GM12878 (cell line): ENCODE measurements around the gene FGGY. TPM values are rescaled to one million over a fixed set of nuclear protein-coding genes. Genes with fewer than 3 reads are reported as not detected.

ENCODE experiments used
- ATAC-seq: fragments of 200-7000 bp; cut with Tn5 transposase; 3 replicates; pipeline ENCODE4 v1.9.1; 2020; ENCODE audit warnings: mild to moderate bottlenecking, moderate library complexity
- BruUV-seq: library from RNA; stranded (reverse); fragments of 400-500 nt; replicated peaks from 2 replicates; lab custom pipeline; 2021; lab: Mats Ljungman, UMichigan
- CTCF ChIA-PET: fragments of 300-600 bp; sonication (Branson Sonifier 250); formaldehyde crosslinking; extraction: SDS; loops from one replicate; lab custom pipeline; 2021; ENCODE audit warnings: inconsistent platforms; lab: Yijun Ruan, JAX
- POLR2A ChIA-PET: fragments of 350-600 bp; formaldehyde crosslinking; extraction: SDS; loops from one replicate; lab custom pipeline; 2021; ENCODE audit warnings: inconsistent platforms; lab: Charles Lee
- RAD21 ChIA-PET: fragments of 300-600 bp; sonication (Branson Sonifier 250); formaldehyde crosslinking; loops from one replicate; lab custom pipeline; 2023; ENCODE audit warnings: antibody characterized with exemption; ENCODE audit not compliant: unreplicated experiment; lab: Charles Lee
- SMC1A ChIA-PET: fragments of 300-600 bp; sonication (Branson Sonifier 250); formaldehyde crosslinking; loops from one replicate; lab custom pipeline; 2023; ENCODE audit not compliant: unreplicated experiment, uncharacterized antibody; lab: Charles Lee
- DNase-seq: peaks from one replicate; pipeline ENCODE4 v3.0.0-alpha.2; 2011; ENCODE audit warnings: low read depth, low spot score
- FAIRE-seq: peaks from 3 replicates; lab custom pipeline; 2011; peaks lifted over from hg19 to GRCh38; lab: Jason Lieb, UNC
- H2AFZ ChIP-seq: 2 replicates; pipeline ENCODE4 v1.6.0; 2011; ENCODE audit warnings: low read depth, low read length, control low read depth; ENCODE audit not compliant: control insufficient read depth
- H3K27ac ChIP-seq: 2 replicates; pipeline ENCODE4 v1.5.1; 2011; ENCODE audit warnings: control low read depth; ENCODE audit not compliant: control insufficient read depth, insufficient read depth
- H3K27me3 ChIP-seq, 2 experiments: replicated peaks in 1 of 2; 2 replicates each; pipeline versions ENCODE4 v1.6.0 to v1.6.1; 2011; ENCODE audit warnings: low read length in 1 of 2; ENCODE audit not compliant: control insufficient read depth in 2 of 2, insufficient read depth in 2 of 2
- H3K36me3 ChIP-seq, 2 experiments: 2 replicates each; pipeline ENCODE4 v1.5.1; 2011; ENCODE audit warnings: low read length in 1 of 2; ENCODE audit not compliant: control insufficient read depth in 2 of 2, insufficient read depth in 2 of 2
- H3K4me1 ChIP-seq: 2 replicates; pipeline ENCODE4 v1.6.1; 2011; ENCODE audit warnings: mild to moderate bottlenecking, low read length, moderate library complexity, mixed read lengths; ENCODE audit not compliant: control insufficient read depth, insufficient read depth
- H3K4me2 ChIP-seq: 2 replicates; pipeline ENCODE4 v1.6.0; 2011; ENCODE audit warnings: control low read depth; ENCODE audit not compliant: control insufficient read depth, insufficient read depth
- H3K4me3 ChIP-seq: fragments of 200-600 bp; sonication (generic); 2 replicates; pipeline ENCODE4 v1.5.1; 2016
- H3K79me2 ChIP-seq: 2 replicates; pipeline ENCODE4 v1.6.0; 2011; ENCODE audit warnings: low read length; ENCODE audit not compliant: control insufficient read depth, insufficient read depth
- H3K9ac ChIP-seq: 2 replicates; pipeline ENCODE4 v1.8.0; 2011; ENCODE audit warnings: low read length, control low read depth, mixed read lengths; ENCODE audit not compliant: control insufficient read depth, insufficient read depth
- H3K9me3 ChIP-seq: replicated peaks from 3 replicates; pipeline ENCODE4 v1.5.1; 2011; ENCODE audit warnings: mild to moderate bottlenecking, low read length; ENCODE audit not compliant: control insufficient read depth, insufficient read depth
- H4K20me1 ChIP-seq: 2 replicates; pipeline ENCODE4 v1.6.0; 2011; ENCODE audit not compliant: control insufficient read depth, insufficient read depth
- CHD2 ChIP-seq: IDR thresholded peaks from 2 replicates; pipeline ENCODE4 v1.6.1; 2011; ENCODE audit warnings: low read depth, low read length, improper control_type of control experiment, borderline replicate concordance
- ETV6 ChIP-seq, 2 experiments: fragments of 450-650 bp in 1 of 2; IDR thresholded peaks in 1 of 2; conservative IDR thresholded peaks in 1 of 2; 2 replicates each; pipeline ENCODE4 v1.6.1; 2014; ENCODE audit warnings: antibody characterized with exemption in 1 of 2, borderline replicate concordance in 1 of 2, low read depth in 1 of 2, mild to moderate bottlenecking in 1 of 2, moderate library complexity in 1 of 2
- FOXM1 ChIP-seq: IDR thresholded peaks from 2 replicates; pipeline ENCODE4 v1.6.1; 2012; ENCODE audit warnings: low read depth, mild to moderate bottlenecking, inconsistent platforms, low read length, moderate library complexity
- KDM1A ChIP-seq: fragments of 200-600 bp; sonication (generic); IDR thresholded peaks from 2 replicates; pipeline ENCODE4 v1.6.1; 2016; ENCODE audit warnings: borderline replicate concordance
- NBN ChIP-seq: fragments of 450-650 bp; IDR thresholded peaks from 2 replicates; pipeline ENCODE4 v1.6.1; 2016
- NFXL1 ChIP-seq: fragments of 450-650 bp; IDR thresholded peaks from 2 replicates; pipeline ENCODE4 v1.6.1; 2017; ENCODE audit warnings: antibody characterized with exemption, mild to moderate bottlenecking, borderline replicate concordance
- NR2C1 ChIP-seq: fragments of 450-650 bp; IDR thresholded peaks from 2 replicates; pipeline ENCODE4 v1.6.1; 2017; ENCODE audit warnings: antibody characterized with exemption, mild to moderate bottlenecking, moderate library complexity
- POLR2A ChIP-seq: IDR thresholded peaks from 2 replicates; pipeline ENCODE4 v1.6.1; 2011; ENCODE audit warnings: low read depth, mild to moderate bottlenecking, low read length
- RAD51 ChIP-seq: fragments of 450-650 bp; IDR thresholded peaks from 2 replicates; pipeline ENCODE4 v1.6.1; 2016; ENCODE audit warnings: moderate library complexity, mild to moderate bottlenecking, inconsistent platforms
- RBBP5 ChIP-seq: fragments of 200-600 bp; sonication (generic); conservative IDR thresholded peaks from 2 replicates; pipeline ENCODE4 v1.6.1; 2016
- RFX5 ChIP-seq: IDR thresholded peaks from 2 replicates; pipeline ENCODE4 v1.6.1; 2011; ENCODE audit warnings: low read depth, low read length, improper control_type of control experiment
- SIN3A ChIP-seq: IDR thresholded peaks from 2 replicates; pipeline ENCODE4 v1.6.1; 2012; ENCODE audit warnings: low read depth, low read length, improper control_type of control experiment
- SMC3 ChIP-seq: IDR thresholded peaks from 2 replicates; pipeline ENCODE4 v1.6.1; 2011; ENCODE audit warnings: low read length, improper control_type of control experiment, borderline replicate concordance
- SPI1 ChIP-seq: IDR thresholded peaks from 2 replicates; pipeline ENCODE4 v1.6.1; 2011; ENCODE audit warnings: low read depth, mild to moderate bottlenecking, low read length, moderate library complexity, borderline replicate concordance; ENCODE audit not compliant: insufficient read depth
- SREBF1 ChIP-seq: IDR thresholded peaks from 2 replicates; pipeline ENCODE4 v1.6.1; 2012; ENCODE audit warnings: mild to moderate bottlenecking, low read length
- TCF7 ChIP-seq: IDR thresholded peaks from 2 replicates; pipeline ENCODE4 v1.6.1; 2014; ENCODE audit warnings: antibody characterized with exemption, borderline replicate concordance
- ZNF207 ChIP-seq: fragments of 450-650 bp; IDR thresholded peaks from 2 replicates; pipeline ENCODE4 v1.6.1; 2014; ENCODE audit warnings: antibody characterized with exemption, mild to moderate bottlenecking, borderline replicate concordance
- WGBS: methylation state at CpG from one replicate; pipeline ENCODE4 v1.1.6; 2016; ENCODE audit warnings: low lambda C conversion rate; ENCODE audit not compliant: insufficient replicate concordance, insufficient coverage; ENCODE audit errors: missing lambda C conversion rate; 5-methylcytosine and 5-hydroxymethylcytosine counted together
- in situ Hi-C: fragments of 300-500 bp; cut with MboI; formaldehyde crosslinking; loops from 9 replicates; pipeline ENCODE4 v1.14.3; 2018; ENCODE audit warnings: mixed read lengths
- intact Hi-C: fragments of 100-400 bp; cut with micrococcal nuclease; formaldehyde crosslinking; loops from one replicate; pipeline ENCODE4 v1.14.2; 2022; ENCODE audit not compliant: unreplicated experiment
- polyA plus RNA-seq, 11 experiments: library from polyadenylated mRNA; depleted of rRNA in 4 of 11; unstranded in 6 of 11; stranded (reverse) in 5 of 11; fragments of >200 nt; fragmentation: Nextera tagmentation in 4 of 11; fragmentation: Illumina TruSeq in 1 of 11; extraction: Ambion mirVana in 4 of 11; extraction: Trizol in 1 of 11; gene quantifications; 1 replicate in 1 of 11; 2 replicates in 10 of 11; pipeline versions ENCODE4 v1.2.1 to v1.2.3, GENCODE V29; 2011 to 2016; ENCODE audit warnings: inconsistent platforms in 2 of 11, missing spikeins in 2 of 11, low read depth in 1 of 11
- total RNA-seq, 4 experiments: library from RNA; depleted of rRNA in 3 of 4; stranded (reverse); fragments of >200 nt in 3 of 4; fragmentation: Illumina TruSeq in 1 of 4; extraction: Trizol in 1 of 4; gene quantifications; 2 replicates each; pipeline versions ENCODE4 v1.2.1 to v1.2.3, GENCODE V29; 2013 to 2021
- TF ChIP-seq, protein P1 (sequence below): fragments of 450-650 bp; IDR thresholded peaks from 2 replicates; pipeline ENCODE4 v1.6.1; 2017; ENCODE audit warnings: antibody characterized with exemption, mild to moderate bottlenecking, moderate library complexity
- TF ChIP-seq, protein P2 (sequence below): fragments of 450-650 bp; IDR thresholded peaks from 2 replicates; pipeline ENCODE4 v1.6.1; 2017; ENCODE audit warnings: mild to moderate bottlenecking, moderate library complexity

Gene FGGY
- total and polyA plus RNA-seq, 10 of the 15 experiments (the other 5 are each of a cell fraction or from before 2014, with no cell fraction given): 6.2 to 11.9 (median 7.5) TPM

- H3K4me1 ChIP-seq: no peaks in the 10 kb centered on the region; the same call in 1 of the 2 replicates
Observed at GRCh38 chr1:59509341-59509875, 212.5 kb downstream of the FGGY start.

More at GRCh38 chr1:59509341-59509875, 212.5 kb downstream of the FGGY start:
- ChIA-PET RAD21 (no interaction called here), SMC1A (interaction anchor here (0.6 kb wide), 1 partner anchor 157 kb away, joined by 3 read pairs; no protein-coding TSS in a partner anchor), CTCF (no interaction called here), POLR2A (interaction anchor here (0.6 kb wide), 1 partner anchor 1010 kb away, joined by 6 read pairs; no protein-coding TSS in a partner anchor)
- Histone ChIP-seq H3K4me3 (no peak overlapping the region), H3K9ac (no peak overlapping the region), H3K27me3 (no peaks in the 10 kb centered on the region), H3K9me3 (no peaks in the 10 kb centered on the region; the same call in 2 of the 3 replicates), H4K20me1 (no peaks in the 10 kb centered on the region), H3K4me2 (no peak overlapping the region), H3K79me2 (no peaks in the 10 kb centered on the region), H3K27ac (no peak overlapping the region), H2AFZ (no peak overlapping the region), H3K36me3 (no peaks in the 10 kb centered on the region)
- DNase-seq (no peak), ATAC-seq (no peak), FAIRE-seq (no peak)
- no peak for TF ChIP-seq FOXM1
- no peak for TF ChIP-seq RAD51
- TF ChIP-seq NR2C1: no peak
- TF ChIP-seq NFXL1: no peak
- TF ChIP-seq KDM1A: no peak
- no peak for TF ChIP-seq SMC3
- no peak for TF ChIP-seq RBBP5
- TF ChIP-seq, protein P1, sequence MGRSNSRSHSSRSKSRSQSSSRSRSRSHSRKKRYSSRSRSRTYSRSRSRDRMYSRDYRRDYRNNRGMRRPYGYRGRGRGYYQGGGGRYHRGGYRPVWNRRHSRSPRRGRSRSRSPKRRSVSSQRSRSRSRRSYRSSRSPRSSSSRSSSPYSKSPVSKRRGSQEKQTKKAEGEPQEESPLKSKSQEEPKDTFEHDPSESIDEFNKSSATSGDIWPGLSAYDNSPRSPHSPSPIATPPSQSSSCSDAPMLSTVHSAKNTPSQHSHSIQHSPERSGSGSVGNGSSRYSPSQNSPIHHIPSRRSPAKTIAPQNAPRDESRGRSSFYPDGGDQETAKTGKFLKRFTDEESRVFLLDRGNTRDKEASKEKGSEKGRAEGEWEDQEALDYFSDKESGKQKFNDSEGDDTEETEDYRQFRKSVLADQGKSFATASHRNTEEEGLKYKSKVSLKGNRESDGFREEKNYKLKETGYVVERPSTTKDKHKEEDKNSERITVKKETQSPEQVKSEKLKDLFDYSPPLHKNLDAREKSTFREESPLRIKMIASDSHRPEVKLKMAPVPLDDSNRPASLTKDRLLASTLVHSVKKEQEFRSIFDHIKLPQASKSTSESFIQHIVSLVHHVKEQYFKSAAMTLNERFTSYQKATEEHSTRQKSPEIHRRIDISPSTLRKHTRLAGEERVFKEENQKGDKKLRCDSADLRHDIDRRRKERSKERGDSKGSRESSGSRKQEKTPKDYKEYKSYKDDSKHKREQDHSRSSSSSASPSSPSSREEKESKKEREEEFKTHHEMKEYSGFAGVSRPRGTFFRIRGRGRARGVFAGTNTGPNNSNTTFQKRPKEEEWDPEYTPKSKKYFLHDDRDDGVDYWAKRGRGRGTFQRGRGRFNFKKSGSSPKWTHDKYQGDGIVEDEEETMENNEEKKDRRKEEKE: no peak
- TF ChIP-seq SIN3A: no peak
- no peak for TF ChIP-seq CHD2
- TF ChIP-seq SREBF1: no peak
- TF ChIP-seq ZNF207: no peak
- no peak for TF ChIP-seq NBN
- no peak for TF ChIP-seq ETV6 (conservative IDR thresholded peaks at IDR 0.05 in 1 of 2, IDR thresholded peaks at IDR 0.05 in 1 of 2; ENCODE audit: borderline replicate concordance in 1 of 2, low read depth in 1 of 2)
- TF ChIP-seq POLR2A: no peak
- no peak for TF ChIP-seq RFX5
- TF ChIP-seq SPI1: no peak
- TF ChIP-seq, protein P2, sequence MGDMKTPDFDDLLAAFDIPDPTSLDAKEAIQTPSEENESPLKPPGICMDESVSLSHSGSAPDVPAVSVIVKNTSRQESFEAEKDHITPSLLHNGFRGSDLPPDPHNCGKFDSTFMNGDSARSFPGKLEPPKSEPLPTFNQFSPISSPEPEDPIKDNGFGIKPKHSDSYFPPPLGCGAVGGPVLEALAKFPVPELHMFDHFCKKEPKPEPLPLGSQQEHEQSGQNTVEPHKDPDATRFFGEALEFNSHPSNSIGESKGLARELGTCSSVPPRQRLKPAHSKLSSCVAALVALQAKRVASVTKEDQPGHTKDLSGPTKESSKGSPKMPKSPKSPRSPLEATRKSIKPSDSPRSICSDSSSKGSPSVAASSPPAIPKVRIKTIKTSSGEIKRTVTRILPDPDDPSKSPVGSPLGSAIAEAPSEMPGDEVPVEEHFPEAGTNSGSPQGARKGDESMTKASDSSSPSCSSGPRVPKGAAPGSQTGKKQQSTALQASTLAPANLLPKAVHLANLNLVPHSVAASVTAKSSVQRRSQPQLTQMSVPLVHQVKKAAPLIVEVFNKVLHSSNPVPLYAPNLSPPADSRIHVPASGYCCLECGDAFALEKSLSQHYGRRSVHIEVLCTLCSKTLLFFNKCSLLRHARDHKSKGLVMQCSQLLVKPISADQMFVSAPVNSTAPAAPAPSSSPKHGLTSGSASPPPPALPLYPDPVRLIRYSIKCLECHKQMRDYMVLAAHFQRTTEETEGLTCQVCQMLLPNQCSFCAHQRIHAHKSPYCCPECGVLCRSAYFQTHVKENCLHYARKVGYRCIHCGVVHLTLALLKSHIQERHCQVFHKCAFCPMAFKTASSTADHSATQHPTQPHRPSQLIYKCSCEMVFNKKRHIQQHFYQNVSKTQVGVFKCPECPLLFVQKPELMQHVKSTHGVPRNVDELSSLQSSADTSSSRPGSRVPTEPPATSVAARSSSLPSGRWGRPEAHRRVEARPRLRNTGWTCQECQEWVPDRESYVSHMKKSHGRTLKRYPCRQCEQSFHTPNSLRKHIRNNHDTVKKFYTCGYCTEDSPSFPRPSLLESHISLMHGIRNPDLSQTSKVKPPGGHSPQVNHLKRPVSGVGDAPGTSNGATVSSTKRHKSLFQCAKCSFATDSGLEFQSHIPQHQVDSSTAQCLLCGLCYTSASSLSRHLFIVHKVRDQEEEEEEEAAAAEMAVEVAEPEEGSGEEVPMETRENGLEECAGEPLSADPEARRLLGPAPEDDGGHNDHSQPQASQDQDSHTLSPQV: no peak
- no peak for TF ChIP-seq TCF7
- WGBS: 100% methylated on average over 3 of the region's 3 CpGs
- intact Hi-C loops (no loop called here), in situ Hi-C loops (no loop called here)
- BruUV-seq: no TSS peak
